Measurements from ENCODE around the gene TMED3. TPM values are rescaled to one million over a fixed set of nuclear protein-coding genes. Genes with fewer than 3 reads are reported as not detected.

The TMED3 gene
- total RNA-seq (20.7 and 22.3 TPM in 2 replicates), polyA plus RNA-seq (23.5 and 32.5 TPM in 2 replicates), polyA minus RNA-seq (29.1 and 34.1 TPM in 2 replicates)
- 33.2 TPM for total RNA-seq (2013)

DNA sequence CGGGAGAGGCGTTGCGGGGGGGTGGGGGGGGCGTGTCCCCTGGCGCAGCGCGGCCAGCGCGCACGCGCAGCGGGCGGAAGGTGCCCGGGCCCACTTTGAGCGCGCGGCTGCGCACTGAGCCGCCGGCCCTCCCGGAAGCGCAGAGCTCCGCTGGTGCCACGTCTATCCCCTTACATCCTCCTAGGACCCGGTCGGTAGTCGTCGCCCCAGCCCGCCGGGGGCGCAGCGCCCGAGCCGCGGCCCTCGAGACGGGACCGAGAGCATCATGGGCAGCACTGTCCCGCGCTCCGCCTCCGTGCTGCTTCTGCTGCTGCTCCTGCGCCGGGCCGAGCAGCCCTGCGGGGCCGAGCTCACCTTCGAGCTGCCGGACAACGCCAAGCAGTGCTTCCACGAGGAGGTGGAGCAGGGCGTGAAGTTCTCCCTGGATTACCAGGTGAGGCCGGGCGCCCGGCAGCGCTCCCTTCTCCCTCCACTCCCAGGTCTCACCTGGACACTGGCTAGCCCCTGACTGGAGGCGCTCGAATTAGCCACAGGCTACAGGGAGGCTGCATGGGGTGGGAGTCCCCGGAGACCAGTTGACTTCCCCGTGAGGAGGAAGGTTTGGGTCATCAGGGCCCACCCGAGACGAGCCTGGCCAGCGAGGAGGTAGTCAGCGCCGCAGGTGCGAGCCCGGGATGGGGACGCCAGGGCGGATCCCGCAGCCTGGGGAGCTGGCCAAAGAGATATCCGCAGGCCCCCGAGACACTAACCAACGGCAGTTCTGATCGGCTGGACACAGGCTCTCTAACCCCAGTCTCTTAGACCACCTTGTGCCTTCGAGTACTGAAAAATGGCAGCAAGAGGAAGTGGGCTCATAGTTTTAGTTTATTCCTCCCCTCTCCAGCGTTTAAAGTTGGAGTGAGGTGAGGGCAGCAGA, at the start of gene TMED3:
Gene TMED3, plus strand, starts transcription at position 128 of the 916 bp plus-strand sequence. Its CDS starts 138 bp downstream, at position 266.
- peaks cover 7% of the 10 kb centered on the region for H3K27me3 Mint-ChIP-seq
- Histone ChIP-seq H3K36me3 (replicated peaks in 1 of 2; ENCODE audit: control extremely low read depth in 1 of 2, control insufficient read depth in 1 of 2, extremely low read depth in 1 of 2, insufficient read depth in 2 of 2, low read length in 1 of 2) (peaks cover 5 to 29% of the 10 kb centered on the region in 2 experiments), H3K4me3 (ENCODE audit: control extremely low read depth in 1 of 5, extremely low read depth in 1 of 5, insufficient read depth in 1 of 5, low read depth in 2 of 5, low read length in 4 of 5) (peak within 1 kb of the TSS; percentile 65 to 93 (median 85)), H3K4me1 (ENCODE audit: control insufficient read depth in 2 of 2, insufficient read depth in 2 of 2, low read length in 2 of 2) (peaks cover 14 to 22% of the 10 kb centered on the region in 2 donors), H3K27me3 (replicated peaks in 1 of 4; ENCODE audit: control extremely low read depth in 1 of 4, control insufficient read depth in 3 of 4, insufficient read depth in 4 of 4, low read length in 3 of 4) (peaks cover 0 to 6% (median 0%) of the 10 kb centered on the region in 4 experiments), H4K20me1 (ENCODE audit: control insufficient read depth, insufficient read depth, low read length, poor library complexity, severe bottlenecking) (no peaks in the 10 kb centered on the region), H2AFZ (ENCODE audit: insufficient read depth, low read depth, low read length, poor library complexity, severe bottlenecking) (peak within 1 kb of the TSS; percentile 92), H3K79me2 (ENCODE audit: control insufficient read depth, insufficient read depth, low read length) (peaks cover 29% of the 10 kb centered on the region), H3K9me3 (ENCODE audit: control extremely low read depth in 1 of 3, control insufficient read depth in 2 of 3, insufficient read depth in 1 of 3, low read length in 2 of 3) (no peaks in the 10 kb centered on the region), H3K27ac (ENCODE audit: low read length in 2 of 2) (peak within 1 kb of the TSS; percentile 6 to 64), H3K4me2 (replicated peaks; ENCODE audit: low read depth, low read length, poor library complexity, severe bottlenecking) (peak within 1 kb of the TSS; percentile 95), H3K9ac (ENCODE audit: low read length) (peak within 1 kb of the TSS; percentile 95)
- H3K9me3 Mint-ChIP-seq (ENCODE audit: insufficient read depth): no peaks in the 10 kb centered on the region
- WGBS (ENCODE audit: insufficient coverage): under 1% methylated on average over 60 of the region's 76 CpGs
- no peak for TF ChIP-seq EZH2 (IDR thresholded peaks at IDR 0.05; ENCODE audit: borderline replicate concordance, insufficient read depth, low read depth, low read length, poor library complexity, severe bottlenecking)
- TF ChIP-seq, protein P1, sequence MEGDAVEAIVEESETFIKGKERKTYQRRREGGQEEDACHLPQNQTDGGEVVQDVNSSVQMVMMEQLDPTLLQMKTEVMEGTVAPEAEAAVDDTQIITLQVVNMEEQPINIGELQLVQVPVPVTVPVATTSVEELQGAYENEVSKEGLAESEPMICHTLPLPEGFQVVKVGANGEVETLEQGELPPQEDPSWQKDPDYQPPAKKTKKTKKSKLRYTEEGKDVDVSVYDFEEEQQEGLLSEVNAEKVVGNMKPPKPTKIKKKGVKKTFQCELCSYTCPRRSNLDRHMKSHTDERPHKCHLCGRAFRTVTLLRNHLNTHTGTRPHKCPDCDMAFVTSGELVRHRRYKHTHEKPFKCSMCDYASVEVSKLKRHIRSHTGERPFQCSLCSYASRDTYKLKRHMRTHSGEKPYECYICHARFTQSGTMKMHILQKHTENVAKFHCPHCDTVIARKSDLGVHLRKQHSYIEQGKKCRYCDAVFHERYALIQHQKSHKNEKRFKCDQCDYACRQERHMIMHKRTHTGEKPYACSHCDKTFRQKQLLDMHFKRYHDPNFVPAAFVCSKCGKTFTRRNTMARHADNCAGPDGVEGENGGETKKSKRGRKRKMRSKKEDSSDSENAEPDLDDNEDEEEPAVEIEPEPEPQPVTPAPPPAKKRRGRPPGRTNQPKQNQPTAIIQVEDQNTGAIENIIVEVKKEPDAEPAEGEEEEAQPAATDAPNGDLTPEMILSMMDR (IDR thresholded peaks at IDR 0.05): peak; percentile 34
- ATAC-seq (ENCODE audit: low read depth): peak; percentile 91
- DNase-seq: peak; percentile 89
- ChIA-PET POLR2A (no interaction called here), CTCF (interaction anchor here (0.7 to 1.7 kb wide), 3 partner anchors 12 to 14 kb away, joined by 3 to 4 read pairs (median 4); no protein-coding TSS in a partner anchor)
- intact Hi-C loops (cut with micrococcal nuclease): loop anchor here (2.0 to 10.0 kb wide), 2 partner anchors 436 to 842 kb away; partner anchors contain the start of genes FAH and MORF4L1
- H3K4me3 Mint-ChIP-seq: peak within 1 kb of the TSS; percentile 92
- H3K27ac Mint-ChIP-seq: peak within 1 kb of the TSS; percentile 82
- peaks cover 27% of the 10 kb centered on the region for H3K4me1 Mint-ChIP-seq

DNA sequence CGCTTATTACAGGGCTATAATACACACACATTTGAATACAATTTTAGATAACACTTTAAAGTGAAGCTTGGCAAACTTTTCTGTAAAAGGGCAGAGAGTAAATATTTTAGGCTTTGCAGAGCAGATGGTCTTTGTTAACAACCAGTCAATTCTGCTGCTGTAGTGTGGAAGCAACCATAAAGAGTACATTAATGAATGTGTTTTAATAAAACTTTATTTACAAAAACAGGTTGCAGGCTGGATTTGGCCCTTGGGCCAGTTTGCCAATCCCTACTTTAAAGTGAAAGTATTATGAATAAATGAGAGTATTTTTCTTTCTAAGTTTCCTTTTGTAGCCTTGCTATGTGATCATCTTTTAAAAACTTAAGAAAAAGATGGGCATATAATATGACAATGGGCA, 49.1 kb upstream of the TMED3 start:
- Mint-ChIP-seq H3K4me1 (no peaks in the 10 kb centered on the region), H3K27me3 (peaks cover 25% of the 10 kb centered on the region), H3K9me3 (ENCODE audit: insufficient read depth) (no peaks in the 10 kb centered on the region), H3K27ac (no peak overlapping the region), H3K4me3 (no peak overlapping the region)
- H3K4me1 ChIP-seq (ENCODE audit: control insufficient read depth in 2 of 2, insufficient read depth in 2 of 2, low read length in 2 of 2): no peaks in the 10 kb centered on the region
- no peak for TF ChIP-seq EZH2 (IDR thresholded peaks at IDR 0.05; ENCODE audit: borderline replicate concordance, insufficient read depth, low read depth, low read length, poor library complexity, severe bottlenecking)
- TF ChIP-seq, protein P1 (IDR thresholded peaks at IDR 0.05): no peak
- DNase-seq (no peak), ATAC-seq (ENCODE audit: low read depth) (no peak)
- WGBS (ENCODE audit: insufficient coverage): no CpG with 5 or more reads among the region's 1 CpG
- no peak overlapping the region for H2AFZ ChIP-seq (ENCODE audit: insufficient read depth, low read depth, low read length, poor library complexity, severe bottlenecking)
- no peaks in the 10 kb centered on the region for H3K79me2 ChIP-seq (ENCODE audit: control insufficient read depth, insufficient read depth, low read length)
- intact Hi-C loops (cut with micrococcal nuclease): no loop called here
- H3K4me2 ChIP-seq (replicated peaks; ENCODE audit: low read depth, low read length, poor library complexity, severe bottlenecking): no peak overlapping the region
- no peaks in the 10 kb centered on the region for H3K36me3 ChIP-seq (replicated peaks in 1 of 2; ENCODE audit: control extremely low read depth in 1 of 2, control insufficient read depth in 1 of 2, extremely low read depth in 1 of 2, insufficient read depth in 2 of 2, low read length in 1 of 2)
- no peak overlapping the region for H3K27ac ChIP-seq (ENCODE audit: low read length in 2 of 2)
- ChIA-PET CTCF (no interaction called here), POLR2A (no interaction called here)
- H3K9ac ChIP-seq (ENCODE audit: low read length): no peak overlapping the region
- no peaks in the 10 kb centered on the region for H3K9me3 ChIP-seq (ENCODE audit: control extremely low read depth in 1 of 3, control insufficient read depth in 2 of 3, insufficient read depth in 1 of 3, low read length in 2 of 3)
- H3K4me3 ChIP-seq (ENCODE audit: control extremely low read depth in 1 of 5, extremely low read depth in 1 of 5, insufficient read depth in 1 of 5, low read depth in 2 of 5, low read length in 4 of 5): no peak overlapping the region
- peaks cover 0 to 6% (median 2%) of the 10 kb centered on the region in 4 experiments for H3K27me3 ChIP-seq (replicated peaks in 1 of 4; ENCODE audit: control extremely low read depth in 1 of 4, control insufficient read depth in 3 of 4, insufficient read depth in 4 of 4, low read length in 3 of 4)
- no peaks in the 10 kb centered on the region for H4K20me1 ChIP-seq (ENCODE audit: control insufficient read depth, insufficient read depth, low read length, poor library complexity, severe bottlenecking)

All from B cell (primary cell).